ENCODE data around the gene MICAL3. TPM values are rescaled to one million over a fixed set of nuclear protein-coding genes. Genes with fewer than 3 reads are reported as not detected.
"Not testable (repeated sequence)": the region's sequence is repeated elsewhere in the genome, so short reads cannot be mapped to it uniquely, and the experiment has no call there.

The MICAL3 gene
- polyA plus RNA-seq, 3 donors = 24.8 to 29.0 (median 27.6) TPM

DNA sequence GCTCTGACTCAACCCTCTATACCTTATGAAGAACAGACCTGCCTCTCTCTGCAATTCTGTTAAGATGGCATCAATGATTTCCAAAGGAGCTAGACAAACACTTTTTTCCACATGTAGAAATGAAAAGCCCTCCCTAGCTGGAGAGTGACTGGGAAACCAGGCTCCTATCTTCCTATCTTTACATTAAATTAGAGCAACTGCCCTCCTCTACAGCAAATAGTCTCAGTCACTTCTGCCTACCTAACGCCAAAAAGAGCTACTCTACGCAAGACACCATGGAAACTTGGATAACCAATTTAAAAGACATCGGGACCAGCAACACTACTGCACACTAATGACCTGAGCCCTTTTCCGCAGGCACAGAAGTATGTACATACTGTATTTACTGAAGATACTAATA, 84.8 kb downstream of the MICAL3 start:
- DNase-seq (ENCODE audit: low read depth in 3 of 3, low spot score in 2 of 3) = no peak

DNA sequence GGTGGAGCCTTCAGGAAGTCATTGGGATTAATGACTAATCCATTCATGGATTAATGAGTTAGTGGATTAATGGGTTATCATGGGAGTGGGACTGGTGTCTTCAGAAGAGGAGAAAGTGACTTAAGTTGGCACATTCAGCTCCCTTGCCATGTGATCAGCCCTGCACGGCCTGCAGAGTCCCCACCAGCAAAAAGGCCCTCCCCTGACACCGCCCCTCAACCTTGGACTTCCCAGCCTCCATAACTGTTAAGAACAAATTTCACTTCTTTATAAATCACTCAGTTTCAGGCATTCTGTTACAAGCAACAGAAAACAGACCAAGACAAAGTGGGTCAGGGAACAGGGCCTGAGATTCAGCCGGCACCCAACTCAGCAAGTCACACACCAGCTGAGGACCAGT, 85.3 kb downstream of the MICAL3 start:
- no peak for DNase-seq (ENCODE audit: low read depth in 3 of 3, low spot score in 2 of 3)

DNA sequence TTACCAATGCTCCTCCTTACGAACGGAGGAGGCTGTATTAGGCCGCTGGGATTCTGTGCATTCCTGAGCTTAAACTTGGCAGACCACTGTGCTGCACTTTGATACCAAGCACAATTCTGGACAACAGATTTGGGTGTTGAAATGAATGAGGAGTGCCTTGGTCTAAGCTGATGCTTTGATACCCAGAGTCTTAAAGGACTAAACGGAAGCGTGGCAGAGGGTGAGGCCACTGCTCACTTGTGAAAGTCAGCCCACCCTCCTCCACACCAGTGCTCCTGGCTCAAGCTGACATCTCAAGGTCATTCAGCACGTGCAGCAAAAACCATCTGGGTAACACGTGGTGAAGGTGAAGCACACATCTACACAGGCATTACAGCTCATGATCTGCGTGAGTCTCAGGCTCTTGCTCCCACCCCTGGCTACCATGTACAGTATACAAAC, 85.9 kb downstream of the MICAL3 start:
- DNase-seq (ENCODE audit: low read depth in 3 of 3, low spot score in 2 of 3) = no peak

DNA sequence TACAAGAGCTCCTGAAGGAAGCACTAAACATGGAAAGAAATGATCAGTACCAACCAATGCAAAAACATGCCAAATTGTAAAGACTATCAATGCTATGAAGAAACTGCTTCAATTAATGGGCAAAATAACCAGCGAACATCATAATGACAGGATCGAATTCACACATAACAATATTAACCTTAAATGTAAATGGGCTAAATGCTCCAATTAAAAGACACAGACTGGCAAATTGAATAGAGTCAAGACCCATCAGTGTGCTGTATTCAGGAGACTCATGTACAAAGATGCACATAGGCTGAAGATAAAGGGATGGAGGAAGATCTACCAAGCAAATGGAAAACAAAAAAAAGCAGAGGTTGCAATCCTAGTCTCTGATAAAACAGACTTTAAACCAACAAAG, 91.9 kb downstream of the MICAL3 start:
- DNase-seq (ENCODE audit: low read depth in 3 of 3, low spot score in 2 of 3) = not testable (repeated sequence)

DNA sequence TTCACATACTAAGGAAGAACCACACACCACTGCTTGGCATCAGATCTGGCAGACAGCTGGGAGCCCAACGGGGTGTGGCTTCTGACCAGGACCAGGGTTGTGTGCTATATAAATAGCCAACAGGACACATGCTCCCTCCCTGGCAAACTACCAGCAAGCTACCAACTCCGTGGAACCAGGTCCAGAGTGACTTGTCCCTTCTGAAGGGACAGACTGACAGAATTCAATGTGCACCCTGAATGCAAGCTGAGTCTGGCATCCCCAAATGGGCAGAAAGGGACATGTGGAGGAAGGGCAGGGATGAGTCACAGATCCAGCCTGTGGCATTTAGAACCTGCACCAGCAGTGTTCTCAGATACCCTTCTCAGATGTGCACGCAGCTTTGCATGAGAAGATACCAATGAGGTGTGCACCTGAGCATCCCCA, 92.9 kb downstream of the MICAL3 start:
- no peak for DNase-seq (ENCODE audit: low read depth in 3 of 3, low spot score in 2 of 3)

DNA sequence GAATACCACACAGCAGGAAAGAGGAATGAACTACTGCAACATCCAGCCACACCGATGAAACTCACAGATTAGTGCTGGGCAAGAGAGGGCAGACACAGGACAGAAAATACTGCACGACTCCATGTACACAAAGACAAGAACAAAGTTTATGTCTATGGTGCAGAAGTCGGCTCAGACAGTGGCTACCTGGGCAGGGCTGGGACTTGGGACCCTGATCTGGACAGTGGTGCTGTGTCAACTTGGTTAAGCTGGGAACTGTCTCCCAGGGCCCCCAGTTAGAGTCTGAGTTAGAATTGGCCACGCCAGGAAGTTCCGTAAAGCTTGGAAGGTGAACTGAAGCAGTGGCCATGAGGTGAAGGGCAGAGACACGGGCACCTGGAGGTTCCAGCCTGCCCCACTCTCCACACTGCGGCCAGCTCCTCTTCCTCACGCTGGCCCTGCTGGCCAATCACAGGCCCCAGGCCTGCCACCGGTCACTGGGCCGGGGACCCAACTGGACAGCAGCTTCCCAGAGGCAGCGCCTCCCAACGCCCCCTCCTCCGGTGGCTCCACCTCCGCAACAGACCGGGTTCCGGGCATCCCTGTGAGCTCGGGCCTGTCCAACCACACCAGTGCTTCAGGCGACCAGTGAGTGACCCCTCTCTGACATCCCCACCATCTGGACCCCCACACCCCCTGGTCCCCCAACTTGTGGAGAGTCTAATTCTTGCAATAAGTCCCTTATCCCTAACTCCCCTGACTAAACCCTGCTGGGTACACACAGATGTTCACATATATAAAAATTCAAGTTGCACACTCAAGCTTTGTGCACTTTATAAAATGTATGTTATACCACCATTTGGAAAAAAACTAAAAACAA, 93.7 kb downstream of the MICAL3 start:
- DNase-seq (ENCODE audit: low read depth in 3 of 3, low spot score in 2 of 3) = no peak

DNA sequence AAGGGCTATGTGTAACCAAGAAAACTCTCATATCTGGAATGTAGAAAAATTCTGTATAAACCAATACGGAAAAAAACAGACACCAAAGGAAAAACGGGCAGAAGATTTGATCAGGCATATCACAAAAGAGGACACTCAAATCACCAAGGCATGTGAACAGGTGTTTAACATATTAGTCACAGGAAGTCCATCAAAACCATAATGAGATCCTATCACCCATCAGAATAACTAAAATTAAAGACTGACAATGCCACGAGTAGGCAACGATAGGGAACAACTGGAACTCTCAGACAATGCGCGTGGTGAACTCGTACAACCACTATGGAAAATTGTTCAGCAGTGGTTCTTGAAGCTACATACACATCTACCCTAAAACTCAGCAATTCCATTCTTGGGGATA, 94.5 kb downstream of the MICAL3 start:
- no peak for DNase-seq (ENCODE audit: low read depth in 3 of 3, low spot score in 2 of 3)

DNA sequence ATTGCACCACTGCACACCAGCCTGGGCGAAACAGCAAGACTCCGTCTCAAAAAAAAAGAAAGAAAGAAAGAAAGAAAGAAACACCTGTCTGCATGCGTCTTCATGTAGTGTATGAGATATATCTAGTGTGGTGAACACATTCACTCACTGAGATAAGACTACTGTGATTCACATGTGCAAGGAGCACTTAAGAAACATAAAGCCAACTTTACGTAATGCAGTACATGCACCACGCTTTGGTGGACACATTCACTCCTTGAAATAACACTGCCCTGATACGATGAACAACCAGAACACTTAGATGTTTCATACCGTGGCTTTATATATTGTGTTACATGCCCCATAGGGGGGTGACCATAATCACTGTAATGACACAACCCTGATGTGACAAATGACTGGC, 96.0 kb downstream of the MICAL3 start:
- no peak for DNase-seq (ENCODE audit: low read depth in 3 of 3, low spot score in 2 of 3)

DNA sequence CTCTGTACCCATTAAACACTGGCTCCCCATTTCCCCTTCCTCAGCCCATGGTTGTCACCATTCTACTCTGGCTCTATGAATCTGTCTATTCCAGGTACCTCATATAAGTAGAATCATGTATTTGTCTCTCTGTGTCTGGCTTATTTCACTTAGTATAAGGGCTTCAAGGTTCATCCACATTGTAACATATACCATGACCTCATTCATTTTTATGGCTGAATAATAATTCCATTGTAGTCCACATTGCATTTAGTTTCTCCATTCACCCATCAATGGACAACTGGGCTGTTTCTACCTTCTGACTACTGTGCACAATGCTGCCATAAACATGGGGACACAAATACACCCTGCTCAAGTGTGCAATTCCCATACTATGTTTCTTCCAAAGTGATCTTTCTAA, 97.3 kb downstream of the MICAL3 start:
- no peak for DNase-seq (ENCODE audit: low read depth in 3 of 3, low spot score in 2 of 3)

DNA sequence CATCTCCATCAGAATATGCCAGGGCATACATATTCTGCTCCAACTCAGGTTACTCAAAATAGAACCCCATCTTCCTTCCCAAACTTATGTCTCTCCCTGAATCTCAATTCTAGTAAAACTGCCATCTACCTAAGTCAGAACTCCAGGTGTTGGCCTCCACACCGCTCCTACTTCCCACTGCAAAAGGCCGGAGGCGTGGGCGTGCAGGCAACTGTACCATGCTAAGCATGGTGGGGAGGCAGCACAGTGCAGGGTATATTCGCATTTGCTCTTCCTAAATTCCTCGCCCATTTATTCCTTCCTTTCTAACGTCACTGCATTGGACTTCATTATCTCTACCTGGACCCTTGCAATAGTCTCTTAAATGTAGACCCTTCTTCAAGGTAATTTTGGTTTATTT, 97.8 kb downstream of the MICAL3 start:
- no peak for DNase-seq (ENCODE audit: low read depth in 3 of 3, low spot score in 2 of 3)

DNA sequence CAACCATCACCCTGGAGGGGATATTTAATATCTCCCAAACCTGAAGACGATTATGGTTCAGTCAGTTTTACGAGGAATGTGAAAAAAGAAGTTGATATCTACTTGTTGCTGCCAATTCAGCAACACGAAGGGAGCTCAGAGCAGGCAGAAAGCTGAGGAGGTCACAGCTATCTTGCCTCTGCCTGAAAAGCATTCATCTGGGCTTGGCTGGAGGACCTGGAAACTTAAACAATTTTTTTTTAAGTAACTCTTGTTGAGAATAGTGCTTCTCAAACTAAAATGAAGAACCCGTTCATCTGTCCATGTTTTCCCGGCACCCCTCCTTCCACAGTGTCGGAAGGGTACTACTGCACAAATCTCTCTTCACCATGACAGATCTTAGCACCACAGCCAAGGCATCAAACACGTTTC, 98.9 kb downstream of the MICAL3 start:
- no peak for DNase-seq (ENCODE audit: low read depth in 3 of 3, low spot score in 2 of 3)

DNA sequence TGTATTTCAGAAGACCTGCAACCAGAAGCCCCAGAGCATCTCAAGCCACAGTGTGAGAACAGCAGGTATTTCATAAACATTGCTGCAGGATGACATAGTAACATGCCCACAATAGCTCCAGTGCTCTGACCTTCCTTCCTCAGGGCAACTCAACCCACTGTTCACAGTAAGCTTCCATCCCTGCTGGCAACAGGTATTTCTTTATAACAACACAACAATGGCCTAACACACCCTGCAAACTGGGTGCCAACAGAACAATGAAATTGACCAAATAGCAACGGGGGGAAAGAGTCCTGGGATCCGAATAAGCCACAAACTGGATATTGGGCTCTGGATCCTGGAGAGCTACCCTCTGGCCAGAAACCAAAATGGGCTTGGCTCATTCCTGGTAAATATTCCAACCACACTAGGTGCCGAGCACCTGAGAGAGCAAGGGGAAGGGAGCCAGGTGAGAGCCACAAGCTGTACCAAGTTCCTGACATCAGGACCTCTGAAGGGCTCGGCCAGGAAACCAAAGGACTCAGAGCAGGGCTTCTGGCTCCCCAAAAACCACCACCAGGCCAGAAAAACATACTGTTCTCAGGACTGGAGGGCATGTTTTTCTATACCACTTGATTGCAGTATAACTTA, 99.5 kb downstream of the MICAL3 start:
- no peak for DNase-seq (ENCODE audit: low read depth in 3 of 3, low spot score in 2 of 3)

DNA sequence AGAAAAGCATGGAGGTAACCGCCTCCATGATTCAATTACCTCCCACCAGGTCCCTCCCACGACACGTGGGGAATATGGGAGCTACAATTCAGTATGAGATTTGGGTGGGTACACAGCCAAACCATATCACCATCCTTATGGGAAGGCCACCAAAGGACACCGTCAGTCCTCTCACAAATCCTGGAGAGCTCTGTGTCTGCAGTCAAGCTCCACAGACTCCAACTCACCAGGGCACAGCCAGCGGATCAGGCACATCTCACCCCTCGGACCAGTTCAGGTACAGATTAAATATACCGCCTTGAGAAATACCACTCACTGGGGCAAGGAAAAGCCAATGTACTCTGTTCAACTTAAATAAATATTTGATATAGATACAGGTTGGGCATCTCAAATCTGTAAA, 100.3 kb downstream of the MICAL3 start:
- no peak for DNase-seq (ENCODE audit: low read depth in 3 of 3, low spot score in 2 of 3)

DNA sequence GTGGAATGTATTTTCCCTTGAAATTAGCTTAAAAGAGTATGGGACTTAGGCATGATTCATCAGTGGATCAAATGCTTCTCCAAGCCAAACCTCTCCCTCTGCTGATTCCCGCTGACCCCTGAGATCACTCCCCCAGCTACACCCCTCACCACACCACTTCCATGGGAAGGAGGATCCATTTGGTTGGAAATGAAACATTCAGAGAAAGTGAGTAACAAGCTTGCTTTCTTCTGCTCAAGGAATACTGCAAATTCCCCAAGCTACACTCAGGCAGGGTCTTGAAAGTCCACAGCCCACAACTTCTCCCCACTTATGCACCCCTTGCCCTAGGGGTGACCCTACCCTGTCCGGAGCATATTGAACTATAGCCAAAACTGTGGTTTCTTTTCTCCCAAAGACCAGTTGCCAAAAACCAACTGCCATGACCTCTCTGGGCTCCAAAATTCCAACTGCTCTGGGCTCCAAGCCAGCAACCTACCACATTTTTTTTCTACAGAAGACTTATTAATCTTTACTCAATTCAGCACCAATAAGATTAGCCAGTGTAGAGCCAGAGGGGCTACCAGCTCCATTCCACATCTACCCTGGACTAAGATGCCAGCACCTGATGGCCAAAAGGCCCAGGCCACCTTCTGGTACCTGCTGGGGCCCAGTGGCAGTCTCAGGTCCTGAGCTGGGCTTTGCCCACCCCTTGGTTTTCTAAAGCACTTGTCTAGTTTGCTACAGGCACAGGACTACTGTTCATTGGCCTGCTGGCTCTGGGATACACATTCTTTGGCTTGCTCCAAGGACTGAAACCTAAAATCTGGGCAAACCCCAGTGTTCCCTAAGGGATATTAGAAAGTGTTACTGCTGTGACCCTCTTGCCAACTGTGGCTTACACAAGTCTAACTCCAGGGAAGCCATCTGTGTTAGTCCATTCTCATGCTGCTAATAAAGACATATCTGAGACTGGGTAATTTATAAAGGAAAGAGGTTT, 101.1 kb downstream of the MICAL3 start:
- no peak for DNase-seq (ENCODE audit: low read depth in 3 of 3, low spot score in 2 of 3)

DNA sequence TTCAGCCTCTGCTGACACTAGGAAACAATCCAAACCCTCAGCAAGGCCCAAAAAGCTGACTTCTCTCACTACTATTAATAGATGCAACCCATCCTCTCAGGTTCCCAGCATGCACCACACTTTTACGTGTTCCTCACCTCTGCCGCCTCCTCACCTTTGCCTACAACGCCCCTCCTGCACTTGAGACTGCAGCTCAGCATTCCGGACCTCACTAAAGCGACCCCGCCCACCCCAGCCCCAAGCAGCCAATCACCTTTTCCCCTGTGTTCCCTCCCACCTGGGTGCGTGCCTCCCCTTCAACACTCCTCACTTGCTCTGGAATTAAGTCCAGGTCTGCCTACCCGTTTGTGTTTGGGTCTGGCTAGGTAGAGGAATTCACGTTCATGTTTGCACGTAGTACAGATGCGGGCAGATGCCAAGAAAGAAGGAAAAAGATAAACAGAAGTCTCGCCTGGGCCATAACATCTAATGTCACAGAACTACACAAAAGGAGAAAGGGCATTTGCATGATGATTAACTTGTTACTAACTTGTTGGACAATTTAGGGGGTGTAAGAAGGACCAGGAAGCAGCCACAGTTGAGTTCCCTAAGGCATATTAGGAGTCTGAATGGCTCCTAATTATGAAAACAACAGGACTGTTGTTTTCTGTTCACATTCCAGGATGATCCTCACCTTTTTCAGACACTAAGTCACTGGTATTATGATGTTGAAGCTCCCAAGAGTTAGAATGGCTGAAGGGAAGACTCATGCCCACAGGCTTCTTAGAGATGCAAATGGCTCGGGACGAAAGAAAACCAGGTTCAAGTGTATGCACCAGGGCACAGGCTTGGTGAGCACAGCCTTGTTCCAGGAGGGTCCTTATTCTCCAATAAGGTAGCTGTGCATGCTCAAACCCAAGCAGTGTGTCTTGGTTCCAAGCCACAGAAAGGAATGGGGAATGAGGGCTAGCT, 102.2 kb downstream of the MICAL3 start:
- DNase-seq (ENCODE audit: low read depth in 3 of 3, low spot score in 2 of 3) = no peak

DNA sequence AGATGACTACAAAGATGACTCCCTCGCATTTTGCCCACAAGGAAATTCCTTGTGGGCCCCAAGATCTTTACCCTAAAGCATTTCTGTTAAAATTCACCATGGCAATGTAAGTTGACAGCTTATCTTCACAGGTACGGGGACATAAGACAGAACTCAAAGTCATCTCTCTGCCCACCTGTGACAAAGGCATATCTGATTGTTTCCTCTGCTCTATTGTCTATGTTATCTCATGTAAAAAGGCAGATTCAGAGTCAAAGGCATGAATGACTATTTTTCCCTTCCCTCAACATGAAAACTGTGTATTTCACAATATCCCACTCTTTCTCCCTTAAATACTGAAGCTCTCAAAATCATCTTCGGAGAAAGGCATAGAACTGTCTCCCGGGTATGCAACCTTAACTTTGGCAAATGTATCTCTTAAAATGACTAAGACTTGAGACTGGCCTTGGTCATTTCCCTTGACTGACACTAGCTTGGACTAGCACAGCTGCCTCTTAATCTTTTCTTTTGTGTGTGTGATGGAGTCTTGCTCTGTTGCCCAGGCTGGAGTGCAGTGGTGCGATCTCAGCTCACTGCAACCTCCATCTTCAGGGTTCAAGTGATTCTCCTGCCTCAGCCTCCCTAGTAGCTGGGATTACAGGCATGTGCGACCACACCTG, 103.2 kb downstream of the MICAL3 start:
- no peak for DNase-seq (ENCODE audit: low read depth in 3 of 3, low spot score in 2 of 3)

DNA sequence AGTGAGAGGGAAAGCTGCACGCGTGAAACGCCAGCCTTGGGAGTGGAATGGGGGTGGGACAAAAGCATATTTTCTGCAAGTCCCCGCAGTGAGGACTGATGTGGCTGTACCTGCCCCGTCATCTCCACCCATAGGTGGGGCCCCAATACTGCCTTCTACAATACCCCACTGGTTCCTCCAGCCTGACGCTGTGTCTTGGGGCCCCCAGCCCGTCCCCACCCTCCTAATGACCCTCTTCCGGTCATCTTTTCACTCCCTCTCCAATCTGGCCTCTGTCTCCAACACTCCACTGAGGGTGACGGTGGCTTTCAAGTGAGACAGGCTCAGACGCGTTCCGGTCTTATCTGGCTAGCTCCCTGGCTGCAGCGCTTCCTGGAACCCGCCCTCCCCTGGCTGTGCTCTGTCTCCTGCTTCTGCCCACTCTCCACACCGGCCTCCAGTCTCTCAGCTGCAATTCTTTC, 104.2 kb downstream of the MICAL3 start:
- DNase-seq (ENCODE audit: low read depth in 3 of 3, low spot score in 2 of 3) = no peak

DNA sequence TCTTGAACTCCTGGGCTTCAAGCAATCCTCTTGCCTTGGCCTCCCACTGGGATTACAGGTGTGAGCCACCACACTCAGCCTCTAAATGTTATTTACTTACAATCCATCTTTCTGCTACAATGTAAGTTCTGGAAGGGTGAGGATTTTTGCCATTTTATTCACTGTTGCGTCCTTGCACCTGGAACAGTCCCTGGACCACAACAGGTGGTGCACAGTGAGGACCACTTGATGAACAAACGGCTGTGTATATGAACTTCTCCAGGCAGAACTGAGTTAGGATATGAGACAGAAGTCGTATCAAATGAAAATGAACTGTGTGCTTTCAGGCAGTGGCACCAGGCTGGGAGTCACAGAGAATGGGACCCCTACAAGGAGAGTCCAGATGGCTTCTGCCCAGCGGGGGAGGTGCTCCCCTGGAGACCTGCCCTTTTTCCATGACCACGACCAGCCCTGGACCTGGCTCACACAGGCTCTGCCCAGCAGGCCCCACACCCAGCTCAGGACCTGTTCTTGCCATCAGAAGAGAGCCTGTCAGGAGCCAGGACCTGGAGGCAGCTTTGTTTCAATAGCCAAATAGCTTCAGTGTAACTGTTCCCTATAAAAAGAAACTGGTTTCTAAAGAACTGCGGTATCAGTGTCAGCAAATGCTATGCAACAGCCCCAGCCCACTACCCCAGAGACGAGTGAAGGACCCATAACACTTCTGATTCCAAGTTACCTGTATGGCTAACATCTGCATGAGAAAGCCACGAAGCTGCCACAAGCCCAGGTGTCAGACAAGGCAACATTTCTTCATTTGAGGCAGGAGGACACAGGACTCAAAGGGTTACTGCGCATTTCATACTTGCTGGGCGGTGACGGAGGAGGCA, 104.9 kb downstream of the MICAL3 start:
- DNase-seq (ENCODE audit: low read depth in 3 of 3, low spot score in 2 of 3) = no peak

Measured in right renal cortex interstitium (tissue), 3 donors.